IPS-NIHi7 (cell line): Measurements from ENCODE around the gene RPS6KA4.
"Not testable (repeated sequence)": the region's sequence is repeated elsewhere in the genome, so short reads cannot be mapped to it uniquely, and the experiment has no call there.

Experiments
- DNase-seq: peaks from one replicate; pipeline ENCODE4 v3.0.0; 2012; ENCODE audit warnings: mixed read lengths; ENCODE audit errors: extremely low spot score

The RPS6KA4 gene

DNA sequence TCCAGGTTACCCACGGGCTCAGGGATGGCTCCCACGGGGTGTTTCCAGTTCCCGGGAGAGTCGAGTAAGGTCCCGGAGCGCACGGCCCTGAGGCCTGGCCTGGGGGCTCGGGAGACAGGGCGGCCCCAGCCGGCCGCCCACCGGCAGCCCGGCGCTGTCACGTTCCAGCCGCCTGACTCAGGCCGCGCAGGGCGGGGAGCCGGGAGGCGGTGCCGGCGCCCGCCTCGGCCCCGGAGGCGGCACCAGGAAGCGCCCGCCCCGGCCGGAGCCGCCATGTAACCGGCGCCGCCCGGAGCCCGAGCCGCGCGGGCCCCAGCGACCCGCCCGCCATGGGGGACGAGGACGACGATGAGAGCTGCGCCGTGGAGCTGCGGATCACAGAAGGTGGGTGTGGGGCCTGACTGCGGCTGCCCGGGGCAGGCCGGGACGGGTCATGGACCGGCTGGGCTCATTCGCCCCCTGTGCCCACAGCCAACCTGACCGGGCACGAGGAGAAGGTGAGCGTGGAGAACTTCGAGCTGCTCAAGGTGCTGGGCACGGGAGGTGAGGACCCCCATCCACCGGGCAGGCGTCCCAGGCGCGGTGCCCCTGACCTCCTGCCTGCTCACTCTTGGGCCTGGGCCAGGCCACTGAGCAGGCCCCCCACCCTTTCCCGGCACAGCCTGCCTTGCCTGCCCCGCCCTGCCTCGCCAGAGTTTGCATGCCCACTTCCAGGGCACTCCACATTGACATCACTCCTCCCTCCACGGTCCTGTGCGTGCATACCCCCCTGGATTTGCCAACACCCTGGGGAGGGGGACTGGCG lies at the start of gene RPS6KA4:
Gene RPS6KA4 (plus strand): TSS at position 256 of the 805 bp plus-strand sequence. CDS start 74 bp downstream, at position 330.
- DNase-seq, result peak; percentile 91

DNA sequence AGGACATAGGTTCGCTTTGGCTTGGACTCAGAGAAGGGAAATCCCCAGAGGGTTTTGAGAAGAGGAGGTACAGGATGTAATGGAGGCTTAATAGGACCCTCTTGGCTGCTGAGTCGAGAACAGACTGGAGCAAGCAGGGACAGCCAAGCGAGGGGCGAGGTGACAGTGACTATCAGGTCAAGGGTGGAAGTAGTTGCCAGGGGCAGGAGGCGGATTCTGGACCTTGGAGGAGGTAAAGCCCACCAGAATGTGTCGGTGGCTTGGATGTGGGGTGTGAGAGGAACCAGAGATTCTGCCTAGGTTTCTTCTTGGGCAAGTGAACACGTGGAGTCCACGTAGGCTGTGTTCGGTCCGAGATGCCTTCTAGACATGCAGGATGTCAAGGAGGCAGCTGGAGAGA lies 46.0 kb upstream of the RPS6KA4 start:
- no peak for DNase-seq

DNA sequence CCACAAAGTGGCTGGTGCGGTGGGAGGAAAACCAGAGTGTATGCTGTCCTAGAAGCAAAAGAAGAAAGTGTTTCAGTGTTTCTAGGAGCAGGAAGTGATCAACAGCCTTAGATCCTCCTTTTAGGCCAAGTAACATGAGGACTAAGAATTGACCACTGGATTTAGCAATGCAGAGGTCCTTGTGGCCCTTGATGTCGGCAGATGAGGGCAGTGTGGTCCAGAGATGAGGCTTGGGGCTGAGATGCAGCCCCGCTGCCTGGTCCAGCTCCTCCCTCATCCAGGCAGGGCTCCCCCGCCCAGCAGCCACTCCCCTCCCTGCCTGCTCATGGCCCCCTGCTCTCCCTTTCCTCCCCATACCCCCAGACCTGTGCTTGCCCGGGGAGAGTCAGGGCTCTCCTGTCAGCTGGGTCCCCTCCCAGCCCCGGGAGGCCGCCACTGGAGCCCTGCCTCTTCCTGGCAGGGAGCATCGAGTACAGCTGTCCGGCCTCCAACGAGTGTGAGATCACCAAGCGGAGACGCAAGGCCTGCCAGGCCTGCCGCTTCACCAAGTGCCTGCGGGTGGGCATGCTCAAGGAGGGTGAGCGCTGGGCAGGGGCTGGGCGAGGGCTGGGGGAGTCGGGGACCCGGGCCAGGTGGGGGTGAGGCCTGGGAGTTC lies 45.3 kb upstream of the RPS6KA4 start:
- DNase-seq, result no peak

DNA sequence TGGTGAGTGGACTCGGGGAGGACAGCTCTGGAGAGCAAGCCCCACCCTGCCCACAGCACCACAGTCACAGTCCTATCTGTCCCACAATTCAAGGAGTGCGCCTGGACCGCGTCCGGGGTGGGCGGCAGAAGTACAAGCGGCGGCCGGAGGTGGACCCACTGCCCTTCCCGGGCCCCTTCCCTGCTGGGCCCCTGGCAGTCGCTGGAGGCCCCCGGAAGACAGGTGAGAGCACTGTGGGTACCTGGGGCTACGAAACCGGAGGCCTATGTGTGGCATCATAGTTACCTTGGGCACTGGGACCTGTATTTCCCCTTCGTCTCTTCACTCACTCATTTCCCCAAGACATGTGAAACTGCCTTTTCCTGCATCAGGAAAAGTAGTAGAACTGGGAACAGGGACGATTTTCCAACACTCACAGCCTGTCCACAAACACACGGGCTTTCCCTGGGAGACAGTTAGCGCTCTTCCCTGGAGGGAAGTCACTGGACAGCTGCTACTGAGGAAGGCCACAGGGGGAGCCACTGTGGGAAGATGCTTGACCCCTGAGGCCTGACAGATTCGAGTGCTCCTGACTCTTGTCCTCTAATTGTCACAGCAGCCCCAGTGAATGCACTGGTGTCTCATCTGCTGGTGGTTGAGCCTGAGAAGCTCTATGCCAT lies 44.7 kb upstream of the RPS6KA4 start:
- no peak for DNase-seq

DNA sequence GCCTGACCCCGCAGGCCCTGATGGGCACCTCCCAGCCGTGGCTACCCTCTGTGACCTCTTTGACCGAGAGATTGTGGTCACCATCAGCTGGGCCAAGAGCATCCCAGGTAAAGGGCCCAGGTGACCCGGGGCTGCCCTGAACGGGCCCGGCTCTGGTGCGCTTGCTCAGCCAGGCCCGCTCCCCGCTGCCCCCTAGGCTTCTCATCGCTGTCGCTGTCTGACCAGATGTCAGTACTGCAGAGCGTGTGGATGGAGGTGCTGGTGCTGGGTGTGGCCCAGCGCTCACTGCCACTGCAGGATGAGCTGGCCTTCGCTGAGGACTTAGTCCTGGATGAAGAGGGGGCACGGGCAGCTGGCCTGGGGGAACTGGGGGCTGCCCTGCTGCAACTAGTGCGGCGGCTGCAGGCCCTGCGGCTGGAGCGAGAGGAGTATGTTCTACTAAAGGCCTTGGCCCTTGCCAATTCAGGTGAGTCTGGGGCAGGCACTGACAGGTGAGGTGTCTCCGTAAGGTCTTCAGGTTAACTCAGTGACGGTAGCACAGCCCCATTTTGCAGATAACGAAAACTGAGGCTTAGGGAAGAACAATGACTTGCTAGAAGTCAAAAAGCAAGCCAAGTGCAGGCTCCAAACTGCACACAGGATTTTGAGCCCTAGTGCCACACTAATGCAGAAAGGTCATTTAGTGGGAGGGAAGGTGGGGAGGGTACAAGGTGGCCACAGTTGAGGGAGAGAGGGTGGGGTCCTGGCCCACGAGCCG lies 44.0 kb upstream of the RPS6KA4 start:
- no peak for DNase-seq

DNA sequence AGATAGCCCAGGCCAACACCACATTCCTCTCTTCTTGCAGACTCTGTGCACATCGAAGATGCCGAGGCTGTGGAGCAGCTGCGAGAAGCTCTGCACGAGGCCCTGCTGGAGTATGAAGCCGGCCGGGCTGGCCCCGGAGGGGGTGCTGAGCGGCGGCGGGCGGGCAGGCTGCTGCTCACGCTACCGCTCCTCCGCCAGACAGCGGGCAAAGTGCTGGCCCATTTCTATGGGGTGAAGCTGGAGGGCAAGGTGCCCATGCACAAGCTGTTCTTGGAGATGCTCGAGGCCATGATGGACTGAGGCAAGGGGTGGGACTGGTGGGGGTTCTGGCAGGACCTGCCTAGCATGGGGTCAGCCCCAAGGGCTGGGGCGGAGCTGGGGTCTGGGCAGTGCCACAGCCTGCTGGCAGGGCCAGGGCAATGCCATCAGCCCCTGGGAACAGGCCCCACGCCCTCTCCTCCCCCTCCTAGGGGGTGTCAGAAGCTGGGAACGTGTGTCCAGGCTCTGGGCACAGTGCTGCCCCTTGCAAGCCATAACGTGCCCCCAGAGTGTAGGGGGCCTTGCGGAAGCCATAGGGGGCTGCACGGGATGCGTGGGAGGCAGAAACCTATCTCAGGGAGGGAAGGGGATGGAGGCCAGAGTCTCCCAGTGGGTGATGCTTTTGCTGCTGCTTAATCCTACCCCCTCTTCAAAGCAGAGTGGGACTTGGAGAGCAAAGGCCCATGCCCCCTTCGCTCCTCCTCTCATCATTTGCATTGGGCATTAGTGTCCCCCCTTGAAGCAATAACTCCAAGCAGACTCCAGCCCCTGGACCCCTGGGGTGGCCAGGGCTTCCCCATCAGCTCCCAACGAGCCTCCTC lies 43.1 kb upstream of the RPS6KA4 start:
- not testable (repeated sequence) for DNase-seq

DNA sequence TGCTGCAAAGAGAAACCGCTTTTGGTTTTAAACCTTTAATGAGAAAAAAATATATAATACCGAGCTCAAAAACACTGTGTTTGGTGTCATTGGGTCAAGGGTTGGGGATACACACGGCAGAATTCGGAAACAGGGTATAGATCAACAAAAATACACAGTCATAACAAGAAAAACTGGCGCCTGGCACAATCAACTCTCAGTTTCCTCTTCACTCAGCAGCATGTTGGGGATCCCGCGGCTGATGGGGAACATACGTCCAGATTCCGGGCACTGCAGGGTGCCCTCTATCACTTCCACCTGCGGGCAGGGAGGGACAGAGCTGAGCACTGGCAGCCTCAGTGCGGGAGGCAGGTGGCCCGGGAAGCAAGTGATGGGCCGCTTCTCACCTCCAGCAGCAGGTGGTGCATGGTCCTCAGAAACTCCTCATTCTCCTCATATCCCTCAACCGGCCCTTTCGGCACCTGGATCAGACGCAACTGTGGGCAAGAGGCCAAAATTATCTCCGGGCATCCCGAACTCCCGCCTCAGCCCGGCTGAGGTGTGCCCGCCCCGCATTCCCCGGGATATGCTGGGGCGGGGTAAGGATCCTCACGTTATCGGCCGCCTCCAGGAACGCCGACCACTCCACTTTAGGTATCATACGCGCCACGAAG lies 42.2 kb upstream of the RPS6KA4 start:
- DNase-seq, result no peak

DNA sequence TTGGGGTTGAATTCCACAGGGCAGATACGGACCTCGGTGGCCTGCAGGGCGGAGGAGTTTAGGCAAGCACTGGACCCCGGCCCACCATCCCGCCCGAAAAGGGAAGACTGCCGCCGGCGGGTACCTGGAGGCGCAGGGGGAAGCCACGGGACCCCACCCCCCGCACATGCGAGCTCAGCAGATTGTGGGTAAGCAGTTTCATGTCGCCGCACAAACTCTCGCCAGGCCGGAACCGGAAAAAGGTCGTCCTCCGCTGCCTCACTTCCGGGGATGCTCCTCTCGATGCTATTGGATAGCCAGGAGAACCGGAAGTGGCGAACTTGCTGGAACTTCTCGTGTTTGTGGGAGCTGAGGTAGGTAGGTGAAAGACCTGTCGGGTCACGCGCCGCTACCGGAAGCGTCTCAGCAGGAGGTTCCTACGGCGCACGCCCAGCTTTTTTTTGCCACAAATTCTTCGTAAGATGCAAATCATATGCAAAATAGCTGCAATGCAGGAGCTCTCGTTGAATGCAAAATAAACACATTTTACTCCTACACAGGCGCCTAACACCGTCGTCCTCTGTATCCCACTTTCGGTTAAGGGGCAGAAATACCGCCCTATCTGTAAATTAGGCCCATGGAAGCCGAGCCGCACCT lies 41.5 kb upstream of the RPS6KA4 start, which contains the start of gene TRMT112:
Gene TRMT112 (minus strand): TSS at position 235 of the 636 bp plus-strand sequence. CDS start 33 bp downstream, at position 202.
- DNase-seq, result peak; percentile 88

DNA sequence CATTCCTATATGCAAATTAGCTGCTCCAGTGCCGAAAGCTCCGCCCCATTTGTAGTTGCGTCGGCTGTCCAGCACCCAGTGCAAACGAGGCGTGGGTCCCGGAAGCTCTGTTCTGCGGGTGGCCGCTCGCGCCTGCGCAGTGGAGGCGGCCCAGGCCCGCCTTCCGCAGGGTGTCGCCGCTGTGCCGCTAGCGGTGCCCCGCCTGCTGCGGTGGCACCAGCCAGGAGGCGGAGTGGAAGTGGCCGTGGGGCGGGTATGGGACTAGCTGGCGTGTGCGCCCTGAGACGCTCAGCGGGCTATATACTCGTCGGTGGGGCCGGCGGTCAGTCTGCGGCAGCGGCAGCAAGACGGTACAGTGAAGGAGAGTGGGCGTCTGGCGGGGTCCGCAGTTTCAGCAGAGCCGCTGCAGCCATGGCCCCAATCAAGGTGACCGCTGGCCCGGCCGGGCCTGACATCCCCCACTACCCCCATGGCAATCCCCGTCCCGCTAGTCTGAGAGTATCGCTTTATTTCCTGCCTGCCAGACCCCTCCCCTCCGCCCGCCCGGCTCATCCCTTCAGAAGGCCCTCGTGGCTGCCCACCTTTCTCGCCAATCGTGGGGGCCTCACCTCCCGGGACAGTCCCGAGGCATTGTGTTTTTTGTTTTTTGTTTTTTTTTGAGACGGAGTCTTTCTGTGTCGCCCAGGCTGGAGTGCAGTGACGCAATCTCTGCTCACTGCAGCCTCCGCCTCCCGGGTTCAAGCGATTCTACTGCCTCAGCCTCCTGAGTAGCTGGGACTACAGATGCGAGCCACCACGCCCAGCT lies 40.8 kb upstream of the RPS6KA4 start, which contains the start of gene PRDX5:
Gene PRDX5 (plus strand): TSS at position 161 of the 805 bp plus-strand sequence. CDS start 95 bp downstream, at position 256.
- peak; percentile 89 for DNase-seq

DNA sequence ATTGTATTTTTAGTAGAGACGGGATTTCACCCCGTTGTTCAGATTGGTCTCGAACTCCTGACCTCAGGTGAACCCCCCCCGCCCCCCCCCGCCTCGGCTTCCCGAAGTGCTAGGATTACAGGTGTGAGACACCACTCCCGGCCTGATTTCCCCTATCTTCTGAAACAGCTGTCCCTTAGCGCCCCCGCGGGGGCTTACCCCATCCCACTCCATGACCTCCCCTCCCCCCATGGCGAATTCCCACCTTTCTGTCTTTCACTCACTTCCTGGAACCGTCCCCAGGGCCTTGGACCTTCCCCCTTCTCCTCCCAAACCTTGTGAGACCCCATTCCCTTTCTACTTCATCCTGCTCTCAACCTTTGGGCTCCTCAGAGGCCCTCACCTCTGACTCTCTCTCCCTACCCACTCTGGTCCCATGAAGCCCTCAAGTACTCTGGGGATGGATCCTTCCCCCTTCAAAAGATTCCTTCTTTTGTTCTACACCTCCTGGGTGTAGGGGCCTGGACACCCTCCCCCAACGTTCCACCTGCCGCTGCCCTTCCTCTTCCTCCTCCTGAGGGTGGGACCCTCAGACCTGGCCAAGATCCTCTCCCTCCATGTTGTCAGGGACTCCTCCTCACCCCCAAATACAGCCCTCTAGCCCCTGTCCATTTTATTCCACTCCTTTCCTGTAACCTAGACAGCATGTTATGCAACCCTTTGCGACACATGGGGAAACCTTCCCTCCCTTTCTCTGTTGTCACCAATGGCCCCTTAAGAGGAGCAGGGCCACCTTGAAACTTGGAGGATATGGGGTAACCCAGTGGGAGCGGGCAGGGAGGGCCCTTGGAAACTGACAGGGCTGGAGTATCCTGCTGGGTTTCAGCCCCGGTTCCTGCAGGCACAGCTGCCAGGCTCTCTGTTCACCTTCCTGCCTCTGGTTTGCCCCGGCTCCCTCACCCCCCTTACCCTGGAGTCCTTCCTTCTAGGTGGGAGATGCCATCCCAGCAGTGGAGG lies 39.9 kb upstream of the RPS6KA4 start:
- DNase-seq, result no peak

DNA sequence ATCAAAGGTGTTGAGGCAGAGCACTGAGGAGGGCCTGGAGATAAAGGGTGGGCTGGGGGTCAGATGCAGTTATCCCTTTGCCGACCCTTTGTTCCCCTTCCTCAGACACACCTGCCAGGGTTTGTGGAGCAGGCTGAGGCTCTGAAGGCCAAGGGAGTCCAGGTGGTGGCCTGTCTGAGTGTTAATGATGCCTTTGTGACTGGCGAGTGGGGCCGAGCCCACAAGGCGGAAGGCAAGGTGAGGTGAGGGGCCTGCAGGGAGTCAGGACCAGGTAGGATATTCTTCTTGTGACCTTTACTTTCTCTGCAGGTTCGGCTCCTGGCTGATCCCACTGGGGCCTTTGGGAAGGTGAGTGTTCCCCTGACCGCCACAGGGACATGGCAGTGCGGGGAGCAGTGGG lies 38.4 kb upstream of the RPS6KA4 start:
- no peak for DNase-seq

DNA sequence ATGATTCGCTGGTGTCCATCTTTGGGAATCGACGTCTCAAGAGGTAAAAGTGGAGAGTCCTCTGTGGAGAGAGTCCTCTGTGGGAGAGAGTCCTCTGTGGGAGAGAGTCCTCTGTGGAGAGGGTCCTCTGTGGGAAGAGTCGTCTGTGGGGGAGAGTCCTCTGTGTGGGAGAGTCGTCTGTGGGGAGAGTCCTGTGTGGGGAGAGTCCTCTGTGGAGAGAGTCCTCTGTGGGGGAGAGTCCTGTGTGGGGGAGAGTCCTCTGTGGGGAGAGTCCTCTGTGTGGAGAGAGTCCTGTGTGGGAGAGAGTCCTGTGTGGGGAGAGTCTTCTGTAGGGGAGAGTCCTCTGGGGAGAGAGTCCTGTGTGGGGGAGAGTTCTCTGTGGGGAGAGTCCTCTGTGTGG lies 37.9 kb upstream of the RPS6KA4 start:
- no peak for DNase-seq

DNA sequence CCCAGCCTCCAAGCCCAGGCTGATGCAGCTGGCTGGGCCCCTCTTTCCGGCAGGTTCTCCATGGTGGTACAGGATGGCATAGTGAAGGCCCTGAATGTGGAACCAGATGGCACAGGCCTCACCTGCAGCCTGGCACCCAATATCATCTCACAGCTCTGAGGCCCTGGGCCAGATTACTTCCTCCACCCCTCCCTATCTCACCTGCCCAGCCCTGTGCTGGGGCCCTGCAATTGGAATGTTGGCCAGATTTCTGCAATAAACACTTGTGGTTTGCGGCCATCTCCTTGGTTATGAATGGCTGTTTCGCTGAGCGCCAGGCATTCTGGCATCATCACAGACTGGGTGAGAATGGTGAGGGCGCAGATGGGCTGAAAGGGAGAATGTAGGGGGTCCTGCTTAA lies 37.4 kb upstream of the RPS6KA4 start:
- no peak for DNase-seq

DNA sequence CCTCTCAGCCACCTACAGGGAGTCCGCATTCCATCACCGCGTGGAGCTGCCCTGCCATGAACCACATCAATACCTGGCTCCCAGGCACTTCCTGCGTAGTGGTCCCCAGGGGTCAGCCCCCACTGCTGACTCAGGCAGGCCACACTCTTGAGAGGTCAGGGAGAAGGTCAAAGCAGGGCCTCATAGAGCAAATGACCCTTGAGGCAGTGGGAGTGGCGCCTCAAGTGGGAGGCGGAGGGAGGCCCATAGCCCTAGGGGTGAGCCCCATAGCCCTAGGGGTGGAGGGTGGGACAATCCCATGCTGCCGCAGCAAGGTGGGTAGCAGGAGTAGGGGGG lies 36.1 kb upstream of the RPS6KA4 start:
- DNase-seq, result no peak

DNA sequence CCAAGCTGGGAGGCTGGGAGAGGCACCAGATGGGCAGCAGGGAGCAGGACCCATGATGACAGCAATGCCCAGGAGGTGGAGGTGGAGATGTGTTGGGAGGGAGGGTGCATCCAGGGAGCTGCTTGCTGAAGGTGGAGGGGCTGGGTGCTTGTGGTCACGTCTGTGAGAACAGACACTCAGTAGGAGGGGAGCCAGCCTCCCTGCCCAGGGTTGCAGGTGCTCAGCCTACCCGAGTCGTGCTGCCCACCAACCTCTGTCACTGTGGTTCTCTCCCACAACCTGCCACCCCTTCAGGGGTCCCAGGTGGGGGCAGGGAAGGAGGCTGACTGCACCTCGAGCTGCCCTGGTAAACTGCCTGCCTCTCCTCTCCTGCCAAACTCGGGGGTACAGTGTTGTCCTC lies 35.6 kb upstream of the RPS6KA4 start:
- no peak for DNase-seq

DNA sequence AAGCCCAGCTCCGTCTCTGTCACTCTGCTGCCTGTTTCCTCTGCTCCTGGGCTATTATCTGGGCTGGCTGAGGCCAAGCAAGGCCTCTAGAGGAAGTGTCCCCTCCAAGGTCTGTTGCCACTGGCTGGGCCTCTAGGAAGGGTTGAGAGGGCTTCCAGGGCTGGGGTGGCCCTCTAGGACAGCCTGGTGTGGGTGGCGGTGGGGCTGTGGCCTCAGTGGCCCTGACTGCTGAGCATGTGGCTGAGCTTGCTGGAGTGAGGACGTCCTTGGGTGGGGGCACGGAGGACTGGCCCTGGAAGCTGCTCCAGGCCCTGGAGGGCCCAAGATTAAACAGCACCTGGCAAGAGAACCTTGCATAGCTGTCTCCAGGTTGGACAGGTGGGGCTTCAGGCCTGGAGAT lies 35.0 kb upstream of the RPS6KA4 start:
- DNase-seq, result not testable (repeated sequence)

DNA sequence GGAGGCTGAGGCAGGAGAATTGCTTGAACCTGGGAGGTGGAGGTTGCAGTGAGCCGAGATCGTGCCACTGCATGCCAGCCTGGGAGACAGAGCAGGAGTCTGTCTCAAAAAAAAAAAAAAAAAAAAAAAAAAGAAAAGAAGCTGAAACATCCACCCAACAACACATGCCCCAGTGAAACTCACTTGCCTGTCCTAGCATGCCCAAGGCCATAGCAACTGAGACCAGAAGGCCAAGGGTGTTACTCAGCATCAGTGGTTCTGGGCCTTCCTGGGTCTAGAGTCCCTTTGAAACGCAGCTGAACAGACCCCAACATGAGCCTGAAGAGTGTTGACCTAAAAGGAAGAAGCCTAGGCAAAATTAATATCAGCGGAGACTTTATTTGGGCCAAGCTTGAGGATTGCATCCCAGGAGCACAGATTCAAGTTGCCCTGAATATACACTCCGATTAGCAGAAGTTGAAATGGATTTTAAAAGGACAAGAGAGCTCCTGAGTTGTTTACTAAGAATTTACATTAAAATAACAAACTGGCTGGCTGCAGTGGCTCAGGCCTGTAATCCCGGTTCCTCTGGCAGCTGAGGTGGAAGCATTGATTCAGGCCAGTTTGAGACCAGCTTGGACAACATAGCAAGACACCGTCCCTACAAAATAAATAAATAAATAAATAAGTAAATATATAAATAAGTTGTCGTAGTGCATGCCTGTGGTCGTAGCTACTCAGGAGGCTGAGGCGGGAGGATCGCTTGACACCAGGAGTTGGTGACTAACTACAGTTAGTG lies 34.1 kb upstream of the RPS6KA4 start:
- no peak for DNase-seq
